Measurements from ENCODE around the gene LHX6.

Gene LHX6

DNA sequence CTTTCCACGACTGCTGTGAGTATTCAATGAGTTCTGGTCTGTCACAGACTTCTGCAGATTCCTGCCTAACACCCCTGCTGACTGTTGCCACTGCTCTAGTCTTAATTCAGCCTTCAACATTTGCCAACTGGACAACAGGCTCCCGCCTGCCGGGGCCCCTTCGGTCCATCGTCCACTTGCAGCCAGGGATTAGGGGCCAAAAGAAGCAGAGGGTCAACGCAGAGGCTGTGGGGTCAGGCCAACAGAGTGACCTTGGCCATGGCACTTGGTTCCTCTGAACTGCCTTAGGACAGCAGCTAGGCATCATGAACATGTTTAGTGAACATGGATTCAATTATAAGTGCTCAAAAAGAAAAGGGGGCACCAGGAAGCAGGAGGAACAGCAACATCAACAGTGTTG lies 40.4 kb downstream of the LHX6 start:
- no peak for TF ChIP-seq FOXM1 (IDR thresholded peaks at IDR 0.05; ENCODE audit: borderline replicate concordance, low read depth)
- TF ChIP-seq TCF12 (IDR thresholded peaks at IDR 0.05; ENCODE audit: low read depth) = no peak
- TF ChIP-seq CREB1 (IDR thresholded peaks at IDR 0.05; ENCODE audit: low read depth) = no peak
- no peak for TF ChIP-seq TAF1 (IDR thresholded peaks at IDR 0.05; ENCODE audit: low read depth)
- no peak for TF ChIP-seq EP300 (IDR thresholded peaks at IDR 0.05; ENCODE audit: borderline replicate concordance)
- TF ChIP-seq YY1 (IDR thresholded peaks at IDR 0.05; ENCODE audit: low read depth) = no peak
- no peak for TF ChIP-seq ZBTB7A (IDR thresholded peaks at IDR 0.05; ENCODE audit: low read depth)
- no peak for TF ChIP-seq RAD21 (IDR thresholded peaks at IDR 0.05; ENCODE audit: low read depth)
- TF ChIP-seq, protein P1, sequence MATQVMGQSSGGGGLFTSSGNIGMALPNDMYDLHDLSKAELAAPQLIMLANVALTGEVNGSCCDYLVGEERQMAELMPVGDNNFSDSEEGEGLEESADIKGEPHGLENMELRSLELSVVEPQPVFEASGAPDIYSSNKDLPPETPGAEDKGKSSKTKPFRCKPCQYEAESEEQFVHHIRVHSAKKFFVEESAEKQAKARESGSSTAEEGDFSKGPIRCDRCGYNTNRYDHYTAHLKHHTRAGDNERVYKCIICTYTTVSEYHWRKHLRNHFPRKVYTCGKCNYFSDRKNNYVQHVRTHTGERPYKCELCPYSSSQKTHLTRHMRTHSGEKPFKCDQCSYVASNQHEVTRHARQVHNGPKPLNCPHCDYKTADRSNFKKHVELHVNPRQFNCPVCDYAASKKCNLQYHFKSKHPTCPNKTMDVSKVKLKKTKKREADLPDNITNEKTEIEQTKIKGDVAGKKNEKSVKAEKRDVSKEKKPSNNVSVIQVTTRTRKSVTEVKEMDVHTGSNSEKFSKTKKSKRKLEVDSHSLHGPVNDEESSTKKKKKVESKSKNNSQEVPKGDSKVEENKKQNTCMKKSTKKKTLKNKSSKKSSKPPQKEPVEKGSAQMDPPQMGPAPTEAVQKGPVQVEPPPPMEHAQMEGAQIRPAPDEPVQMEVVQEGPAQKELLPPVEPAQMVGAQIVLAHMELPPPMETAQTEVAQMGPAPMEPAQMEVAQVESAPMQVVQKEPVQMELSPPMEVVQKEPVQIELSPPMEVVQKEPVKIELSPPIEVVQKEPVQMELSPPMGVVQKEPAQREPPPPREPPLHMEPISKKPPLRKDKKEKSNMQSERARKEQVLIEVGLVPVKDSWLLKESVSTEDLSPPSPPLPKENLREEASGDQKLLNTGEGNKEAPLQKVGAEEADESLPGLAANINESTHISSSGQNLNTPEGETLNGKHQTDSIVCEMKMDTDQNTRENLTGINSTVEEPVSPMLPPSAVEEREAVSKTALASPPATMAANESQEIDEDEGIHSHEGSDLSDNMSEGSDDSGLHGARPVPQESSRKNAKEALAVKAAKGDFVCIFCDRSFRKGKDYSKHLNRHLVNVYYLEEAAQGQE (IDR thresholded peaks at IDR 0.05; ENCODE audit: low read depth) = no peak
- TF ChIP-seq EGR1 (IDR thresholded peaks at IDR 0.05) = no peak
- TF ChIP-seq NFIC (IDR thresholded peaks at IDR 0.05) = no peak
- no peak for TF ChIP-seq USF1 (IDR thresholded peaks at IDR 0.05)
- TF ChIP-seq, protein P2, sequence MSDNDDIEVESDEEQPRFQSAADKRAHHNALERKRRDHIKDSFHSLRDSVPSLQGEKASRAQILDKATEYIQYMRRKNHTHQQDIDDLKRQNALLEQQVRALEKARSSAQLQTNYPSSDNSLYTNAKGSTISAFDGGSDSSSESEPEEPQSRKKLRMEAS (IDR thresholded peaks at IDR 0.05) = no peak
- no peak for TF ChIP-seq TEAD4 (IDR thresholded peaks at IDR 0.05)

DNA sequence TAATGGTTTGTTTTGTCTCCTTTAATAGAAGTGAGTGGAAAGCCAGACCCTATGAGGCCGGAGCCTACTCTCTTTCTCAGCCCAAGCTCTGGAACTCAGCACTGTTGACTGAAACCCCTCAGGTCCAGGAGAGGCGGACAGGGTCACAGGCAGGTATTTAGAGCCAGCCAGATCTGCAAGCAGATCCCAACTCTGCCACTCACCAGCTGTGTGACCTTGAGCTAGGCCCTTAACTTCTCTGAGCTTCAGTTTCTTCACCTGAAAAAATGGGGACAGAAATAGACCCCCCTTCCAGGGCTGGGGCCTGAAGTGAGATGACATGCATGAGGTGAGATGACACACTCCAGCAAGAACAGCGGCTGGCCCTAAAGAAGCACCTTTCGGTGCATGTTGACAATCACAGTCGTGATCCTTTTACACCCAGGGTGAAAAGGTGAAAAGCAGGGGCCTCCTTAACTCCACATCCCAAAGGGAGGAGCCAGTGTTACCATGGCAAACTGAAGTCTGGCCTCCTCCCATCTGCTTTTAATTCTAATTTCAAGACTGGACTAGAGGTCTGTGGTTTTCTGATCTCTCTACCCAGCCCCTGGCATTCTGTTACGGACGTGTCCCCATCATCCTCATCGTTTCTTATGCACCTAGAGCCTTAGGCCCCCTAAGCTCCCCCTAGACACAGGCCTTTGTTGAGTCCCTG lies 41.8 kb downstream of the LHX6 start:
- no peak for TF ChIP-seq TAF1 (IDR thresholded peaks at IDR 0.05; ENCODE audit: low read depth)
- TF ChIP-seq FOXM1 (IDR thresholded peaks at IDR 0.05; ENCODE audit: borderline replicate concordance, low read depth) = no peak
- TF ChIP-seq, protein P2 (IDR thresholded peaks at IDR 0.05) = no peak
- TF ChIP-seq EP300 (IDR thresholded peaks at IDR 0.05; ENCODE audit: borderline replicate concordance) = no peak
- no peak for TF ChIP-seq USF1 (IDR thresholded peaks at IDR 0.05)
- TF ChIP-seq, protein P1 (IDR thresholded peaks at IDR 0.05; ENCODE audit: low read depth) = no peak
- TF ChIP-seq NFIC (IDR thresholded peaks at IDR 0.05) = no peak
- no peak for TF ChIP-seq RAD21 (IDR thresholded peaks at IDR 0.05; ENCODE audit: low read depth)
- no peak for TF ChIP-seq EGR1 (IDR thresholded peaks at IDR 0.05)

DNA sequence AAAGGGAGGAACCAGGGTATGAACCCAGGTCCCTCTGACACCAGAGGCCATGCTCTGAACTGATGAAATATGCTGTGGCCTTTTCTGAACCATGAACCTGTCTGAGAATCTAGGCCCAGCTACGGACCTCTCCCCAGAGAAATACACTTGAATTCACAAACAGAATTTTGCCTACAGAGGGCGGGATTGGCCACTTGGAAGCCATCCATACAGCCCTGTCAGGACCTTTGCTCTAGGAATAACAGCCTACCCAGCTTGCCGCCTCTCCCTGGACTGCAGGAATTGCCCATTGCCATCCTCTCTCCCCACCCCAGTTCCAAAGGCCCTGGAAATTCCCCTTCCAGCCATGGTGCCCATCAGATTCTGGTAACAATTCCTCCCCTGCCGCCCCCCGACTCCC lies 42.5 kb downstream of the LHX6 start:
- no peak for TF ChIP-seq NFIC (IDR thresholded peaks at IDR 0.05)
- TF ChIP-seq TCF12 (IDR thresholded peaks at IDR 0.05; ENCODE audit: low read depth) = no peak

DNA sequence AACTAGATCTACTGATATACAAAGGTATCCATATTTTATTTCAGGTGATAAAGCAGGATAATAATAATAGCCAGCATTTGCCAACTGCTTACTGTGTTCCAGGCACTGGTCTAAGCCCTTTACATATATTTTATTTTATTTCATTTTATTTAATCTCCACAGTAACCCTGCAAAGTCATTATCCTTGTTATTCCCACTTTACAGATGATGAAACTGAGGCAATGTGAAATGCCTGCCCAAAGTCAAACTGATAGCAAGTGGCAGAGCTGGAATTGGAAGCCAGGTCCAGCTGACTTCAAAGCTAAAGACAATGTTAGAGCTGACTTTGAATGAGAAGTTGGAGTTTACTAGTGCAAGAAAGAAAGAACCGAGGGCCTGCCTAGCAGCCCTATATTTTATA lies 44.2 kb downstream of the LHX6 start:
- TF ChIP-seq TAF1 (IDR thresholded peaks at IDR 0.05; ENCODE audit: low read depth) (no peak), FOXM1 (IDR thresholded peaks at IDR 0.05; ENCODE audit: borderline replicate concordance, low read depth) (no peak), USF1 (IDR thresholded peaks at IDR 0.05) (no peak), EP300 (IDR thresholded peaks at IDR 0.05; ENCODE audit: borderline replicate concordance) (no peak), CEBPB (IDR thresholded peaks at IDR 0.05) (no peak), ZBTB7A (IDR thresholded peaks at IDR 0.05; ENCODE audit: low read depth) (no peak), YY1 (IDR thresholded peaks at IDR 0.05; ENCODE audit: low read depth) (no peak)
- TF ChIP-seq, protein P1 (IDR thresholded peaks at IDR 0.05; ENCODE audit: low read depth) = no peak
- TF ChIP-seq, protein P2 (IDR thresholded peaks at IDR 0.05) = no peak

Data from Ishikawa (cell line).